ENCODE measurements around the gene ASIC3. TPM values are rescaled to one million over a fixed set of nuclear protein-coding genes. Genes with fewer than 3 reads are reported as not detected.

The ASIC3 gene
- total RNA-seq, 2 donors from 2014 or later, result 2.8 to 4.7 TPM

Other genes with a start within 250 kb of the ASIC3 start
- gene TMEM176B, start 248.2 kb upstream of the ASIC3 start, total RNA-seq, result 1 to 10 TPM in 1 of 2 donors, not detected in 1; 1.2 TPM
- gene TMEM176A, start 247.8 kb upstream of the ASIC3 start, total RNA-seq, result under 1 TPM in 1 of 2 donors, not detected in 1; 0.64 TPM
- gene AOC1, start 196.0 kb upstream of the ASIC3 start, total RNA-seq, result not detected
- gene KCNH2, start 70.2 kb upstream of the ASIC3 start, total RNA-seq, result under 1 TPM in 1 of 2 donors, not detected in 1; 0.22 TPM
- gene NOS3, start 57.5 kb upstream of the ASIC3 start, total RNA-seq, result 1 to 10 TPM; 1.2 to 8.0 TPM
- gene ATG9B, start 24.0 kb upstream of the ASIC3 start, total RNA-seq, result 1 to 10 TPM; 2.5 to 2.7 TPM
- gene ABCB8, start 20.1 kb upstream of the ASIC3 start, total RNA-seq, result 10 to 100 TPM; 43.1 to 82.8 TPM
- gene CDK5, start 9.4 kb downstream of the ASIC3 start, total RNA-seq, result 10 to 100 TPM; 12.5 to 16.2 TPM
- 100 to 1,000 TPM; 117 to 195 TPM for gene SLC4A2, start 11.1 kb downstream of the ASIC3 start, total RNA-seq
- 100 to 1,000 TPM in 1 of 2 donors, 10 to 100 TPM in 1; 84.4 to 131 TPM for gene FASTK, start 32.3 kb downstream of the ASIC3 start, total RNA-seq
- gene TMUB1, start 35.0 kb downstream of the ASIC3 start, total RNA-seq, result 10 to 100 TPM; 65.5 to 73.1 TPM
- 100 to 1,000 TPM in 1 of 2 donors, 10 to 100 TPM in 1; 28.4 to 101 TPM for gene AGAP3, start 37.9 kb downstream of the ASIC3 start, total RNA-seq
- not detected for gene GBX1, start 119.2 kb downstream of the ASIC3 start, total RNA-seq
- not detected for gene ASB10, start 138.7 kb downstream of the ASIC3 start, total RNA-seq
- not detected for gene H2BK1, start 162.0 kb downstream of the ASIC3 start, total RNA-seq
- gene ABCF2, start 178.7 kb downstream of the ASIC3 start, total RNA-seq, result 100 to 1,000 TPM in 1 of 2 donors, 10 to 100 TPM in 1; 68.4 to 118 TPM
- gene CHPF2, start 184.0 kb downstream of the ASIC3 start, total RNA-seq, result 10 to 100 TPM; 54.6 to 67.6 TPM
- 1 to 10 TPM in 1 of 2 donors, under 1 TPM in 1; 0.93 to 1.2 TPM for gene SMARCD3, start 200.2 kb downstream of the ASIC3 start, total RNA-seq